Measurements from ENCODE around the gene RELN.
A peak's percentile ranks its signal among the peaks of the same experiment; 100 is the strongest.

Gene RELN

DNA sequence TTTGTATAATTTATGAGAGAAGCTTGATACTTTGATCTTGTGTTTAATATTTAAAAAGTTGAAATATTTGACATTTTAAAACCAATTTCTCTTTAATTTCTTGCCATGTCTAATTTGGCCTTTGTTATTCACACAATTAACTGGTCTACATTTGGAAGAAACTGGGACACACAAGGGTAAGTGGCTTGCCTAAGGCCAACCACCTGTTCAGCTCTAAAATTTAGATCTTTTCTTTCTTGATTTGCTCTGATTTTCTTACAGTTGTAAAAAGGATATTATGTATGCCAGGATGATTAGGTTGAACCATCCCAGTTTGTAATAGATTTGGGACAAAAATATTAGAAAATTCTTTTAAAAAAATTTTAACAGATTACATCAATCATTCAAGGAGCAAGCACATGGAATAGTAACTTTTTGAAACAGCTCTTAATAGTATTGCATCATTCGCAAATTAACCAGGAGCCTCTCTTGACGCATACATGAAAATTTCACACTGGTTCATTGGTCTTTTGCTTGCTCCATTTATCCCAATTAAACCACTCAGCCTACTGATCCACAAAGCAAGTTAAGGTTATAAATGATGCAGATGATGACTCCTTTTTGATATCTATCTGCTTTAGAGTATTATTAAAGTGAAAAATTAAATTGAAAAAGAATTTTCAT, 321.0 kb downstream of the RELN start:
- no peak for DNase-seq

DNA sequence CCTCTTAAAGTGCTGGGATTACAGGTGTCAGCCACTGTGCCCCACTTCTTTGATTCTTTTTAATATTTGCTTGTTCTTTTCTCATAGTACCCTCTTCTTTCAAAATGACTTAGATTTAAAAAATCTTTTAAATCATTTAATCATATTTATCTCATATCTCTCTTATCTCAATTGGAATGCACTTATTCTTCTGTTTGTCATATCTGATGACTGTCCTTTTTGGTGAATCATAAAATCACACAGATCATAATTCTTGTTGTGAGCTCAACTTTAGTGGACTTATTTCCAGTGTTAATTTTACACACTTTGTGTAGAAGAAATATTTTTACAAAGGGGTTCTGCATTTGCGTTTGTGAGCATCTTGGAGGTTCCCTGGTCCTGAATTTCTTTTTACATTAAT, 323.1 kb downstream of the RELN start:
- DNase-seq = no peak

DNA sequence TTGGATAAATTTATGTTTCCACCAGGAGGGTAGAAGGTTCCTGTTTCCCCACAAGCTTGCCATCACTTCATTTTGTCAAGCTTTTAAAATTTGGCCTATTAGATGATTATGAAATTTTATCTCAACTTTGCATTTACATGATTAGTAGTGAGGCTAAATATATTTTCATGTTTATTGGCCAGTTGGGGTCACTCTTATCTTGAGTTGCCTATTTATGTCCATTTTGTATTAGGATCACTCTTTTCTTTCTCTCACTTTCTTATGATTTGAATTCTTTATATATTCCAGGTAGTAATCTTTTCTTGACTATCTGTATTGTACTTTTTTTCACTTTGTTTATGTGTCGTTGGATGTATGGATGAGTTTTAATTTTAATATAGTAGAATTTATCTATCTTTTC, 324.9 kb downstream of the RELN start:
- DNase-seq = no peak

DNA sequence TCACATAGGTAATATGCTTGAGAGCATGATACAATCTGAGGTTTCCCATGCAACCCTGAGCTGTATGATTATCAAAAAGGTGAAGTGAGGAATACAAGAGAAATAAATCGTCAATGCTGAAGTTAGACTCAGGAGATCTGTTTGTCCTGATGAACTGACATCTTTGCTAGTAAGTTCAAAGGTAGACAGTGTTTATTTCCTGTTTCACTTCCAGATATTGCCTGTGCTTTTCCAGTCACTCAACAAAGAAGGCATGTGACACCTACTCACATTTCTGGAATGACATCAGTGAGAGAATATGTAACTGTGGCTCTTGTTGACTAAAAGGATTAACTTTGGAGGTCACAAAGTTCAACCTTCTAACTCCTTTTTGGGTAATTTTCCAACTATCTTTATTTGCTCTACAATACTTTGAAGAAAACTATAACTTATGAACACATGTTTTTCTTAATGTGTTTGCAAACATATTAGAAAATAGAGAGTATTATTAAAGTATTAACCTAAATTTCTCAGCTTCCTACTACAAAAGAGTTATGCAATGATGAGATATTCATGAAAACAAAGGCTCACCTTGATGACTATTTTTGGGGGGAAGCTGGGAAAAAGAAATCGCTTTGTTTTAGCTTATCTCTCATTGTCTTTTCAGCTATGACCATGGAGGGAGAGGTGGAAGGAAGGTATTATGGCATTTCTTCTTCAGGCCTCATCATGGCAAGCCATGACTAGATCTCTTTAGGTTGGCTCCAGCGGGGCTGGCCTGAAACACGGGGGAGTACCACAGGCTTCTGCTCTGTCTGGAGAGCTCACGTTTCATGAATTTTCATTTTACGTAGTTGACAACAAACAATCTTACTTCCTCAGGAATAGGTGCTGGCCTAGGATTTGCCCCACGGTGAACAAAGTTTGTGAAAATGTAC, 328.7 kb downstream of the RELN start:
- no peak for DNase-seq

GRCh38 chr7:103658055-103659005, 331.1 kb downstream of the RELN start:
- no peak for DNase-seq

DNA sequence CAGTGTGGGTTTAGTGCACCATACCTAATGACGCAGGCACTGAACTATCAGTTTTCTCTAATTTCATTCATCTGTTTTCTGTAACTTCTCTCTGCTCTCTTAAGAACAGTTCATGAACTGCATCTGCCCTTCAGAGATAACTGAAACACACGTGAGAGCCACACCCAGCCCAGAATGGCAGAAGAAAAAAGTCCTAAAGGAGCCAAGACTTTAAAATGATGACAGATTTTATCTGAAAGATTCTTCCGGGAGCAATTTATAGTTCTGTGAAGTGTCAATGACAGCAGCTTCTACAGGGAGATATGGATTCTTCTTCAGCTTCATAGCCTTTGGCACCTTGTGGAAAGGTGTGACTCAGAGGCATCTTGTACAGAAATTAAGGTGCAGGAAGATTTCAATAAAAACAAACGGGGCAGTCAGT, 332.0 kb downstream of the RELN start:
- DNase-seq = no peak

DNA sequence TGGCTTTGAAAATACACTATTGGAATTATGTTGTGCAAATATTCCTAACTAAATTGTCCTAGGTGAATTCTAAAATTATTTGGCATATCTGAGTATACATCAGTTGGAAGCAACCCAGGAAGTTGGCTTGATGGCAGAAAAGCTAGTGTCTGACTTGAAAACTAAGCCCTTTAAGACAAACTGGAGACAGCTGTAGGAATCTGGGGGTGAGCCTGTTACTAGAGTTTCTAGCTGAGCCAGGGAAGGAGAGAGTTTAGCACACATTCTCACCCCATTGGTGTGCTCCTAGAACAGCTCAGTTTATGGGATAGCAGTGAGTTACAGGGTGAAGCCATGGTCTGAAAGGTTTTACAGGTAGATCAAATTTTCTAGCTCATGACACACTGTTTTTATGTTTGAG, 333.2 kb downstream of the RELN start:
- DNase-seq = no peak

DNA sequence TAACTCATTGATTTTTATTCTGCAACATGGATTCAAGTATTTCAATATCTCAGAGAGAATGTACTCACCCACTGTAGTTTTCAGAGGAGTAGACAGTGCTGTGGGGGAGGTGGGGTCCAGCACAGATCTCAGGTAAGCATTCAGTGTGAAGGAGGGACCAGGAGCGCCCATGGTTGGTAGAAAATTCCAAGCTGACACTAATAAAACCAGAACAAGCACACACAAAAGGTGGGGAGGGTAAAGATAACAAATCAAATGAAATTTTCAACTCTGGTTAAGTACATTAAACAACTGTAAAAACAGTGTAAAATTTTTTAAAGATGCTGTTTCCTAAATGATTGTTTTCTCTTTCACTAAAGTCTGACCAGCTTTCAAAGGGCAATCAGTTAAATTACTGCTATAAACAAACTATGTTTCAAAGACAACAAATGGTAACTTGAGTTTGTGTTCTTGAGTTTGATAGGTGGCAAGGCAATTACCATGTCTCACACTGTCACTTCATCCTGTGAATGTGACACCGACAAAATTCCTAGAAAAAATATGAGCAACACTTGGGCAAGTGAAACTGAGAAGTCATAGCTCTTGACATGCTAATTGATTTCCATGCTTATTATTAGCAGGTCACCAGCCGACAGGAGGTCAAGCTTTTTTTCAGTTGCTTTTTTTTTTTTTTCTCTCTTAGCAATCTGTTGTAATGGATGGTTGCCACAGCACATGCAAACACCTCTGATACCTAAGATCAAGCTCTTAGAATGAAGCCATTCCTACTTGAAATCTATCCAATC, 337.7 kb downstream of the RELN start:
- no peak for DNase-seq

- no peak for DNase-seq
Measured at GRCh38 chr7:103649052-103649451, 340.4 kb downstream of the RELN start.

DNA sequence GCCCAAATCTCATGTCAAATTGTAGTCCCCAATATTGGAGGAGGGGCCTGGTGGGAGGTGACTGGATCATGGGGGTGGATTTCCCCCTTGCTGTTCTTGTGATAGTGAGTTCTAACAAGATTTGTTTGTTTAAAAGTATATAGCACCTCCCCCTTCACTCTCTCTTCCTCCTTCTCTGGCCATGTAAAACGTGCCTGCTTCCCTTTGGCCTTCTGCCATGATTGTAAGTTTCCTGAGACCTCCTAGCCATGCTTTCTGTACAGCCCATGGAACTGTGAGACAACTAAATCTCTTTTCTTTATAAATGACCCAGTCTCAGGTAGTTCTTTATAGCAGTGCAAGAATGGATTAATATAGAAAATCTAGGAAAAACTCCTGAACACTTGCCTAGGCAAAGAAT, 341.3 kb downstream of the RELN start:
- no peak for DNase-seq

DNA sequence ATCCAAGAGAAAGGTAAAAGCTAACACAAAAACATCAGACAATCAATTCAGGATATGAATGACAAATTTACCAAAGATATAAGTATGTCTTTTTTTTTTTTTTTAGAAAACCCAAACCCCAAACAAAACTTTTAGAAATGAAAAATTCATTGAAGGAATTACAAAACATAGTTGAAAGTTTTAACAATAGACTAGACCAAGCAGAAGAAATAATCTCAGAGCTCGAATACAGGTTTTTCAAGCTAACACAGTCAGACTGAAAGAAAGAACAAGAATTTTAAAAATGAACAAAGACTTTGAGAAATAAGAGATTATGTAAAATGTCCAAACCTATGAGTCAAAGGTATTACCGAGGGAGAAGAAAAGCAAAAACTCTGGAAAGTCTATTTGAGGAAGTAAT, 345.1 kb downstream of the RELN start:
- no peak for DNase-seq

GRCh38 chr7:103640031-103640779, 349.3 kb downstream of the RELN start:
- no peak for DNase-seq

- no peak for DNase-seq
Measured at GRCh38 chr7:103637726-103638125, 351.7 kb downstream of the RELN start.

GRCh38 chr7:103637094-103637493, 352.4 kb downstream of the RELN start:
- peak; percentile 8 for DNase-seq

- no peak for DNase-seq
Measured at GRCh38 chr7:103636153-103636552, 353.3 kb downstream of the RELN start.

GRCh38 chr7:103632972-103633371, 356.5 kb downstream of the RELN start:
- DNase-seq = no peak

DNA sequence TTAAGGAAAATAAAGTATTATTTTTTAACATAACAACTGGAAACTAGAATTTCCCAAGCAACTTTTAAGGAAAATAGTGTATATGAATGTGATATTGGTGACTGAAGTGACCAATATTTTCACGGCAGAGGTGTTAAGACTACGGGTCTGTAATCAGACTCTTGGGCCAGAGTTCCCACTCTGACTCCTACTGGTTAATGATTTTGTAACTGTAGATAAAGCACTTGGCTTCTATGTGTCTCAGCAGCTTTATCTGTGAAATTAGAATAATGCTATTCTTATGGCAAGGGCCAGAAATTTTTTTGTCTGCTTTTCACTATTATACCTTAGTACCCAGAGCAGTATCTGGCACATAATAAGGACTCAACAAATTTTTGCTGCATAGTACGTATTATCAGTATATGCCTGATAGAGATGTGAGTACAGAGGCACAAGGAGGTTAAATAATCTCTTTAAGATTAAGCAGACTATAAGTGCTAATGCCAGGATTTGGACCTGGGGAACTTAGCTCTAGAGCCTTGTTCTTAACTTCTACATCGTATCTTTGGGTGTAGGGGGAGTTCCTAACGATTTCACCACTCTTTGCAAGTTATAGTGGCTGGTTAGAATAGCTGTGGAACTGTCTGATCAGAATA, 357.3 kb downstream of the RELN start:
- no peak for DNase-seq

DNA sequence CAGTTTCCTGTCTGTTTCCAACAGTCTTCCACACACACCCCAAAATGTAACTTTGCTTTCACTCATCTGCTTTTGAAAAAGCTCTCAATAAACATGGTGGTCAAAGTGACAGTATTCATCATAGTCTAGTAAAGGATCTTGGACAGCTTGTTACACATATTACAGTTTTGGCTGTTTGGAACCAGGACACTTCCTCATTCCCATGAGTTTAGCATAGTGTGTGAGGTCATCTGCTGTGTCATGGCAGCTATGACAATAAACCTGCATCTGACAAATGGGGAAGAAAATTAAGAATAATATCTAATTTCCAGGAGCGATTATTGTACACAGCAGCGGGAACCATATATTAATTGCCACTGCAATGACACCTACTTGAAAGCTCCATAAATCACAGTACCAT, 359.1 kb downstream of the RELN start:
- no peak for DNase-seq

DNA sequence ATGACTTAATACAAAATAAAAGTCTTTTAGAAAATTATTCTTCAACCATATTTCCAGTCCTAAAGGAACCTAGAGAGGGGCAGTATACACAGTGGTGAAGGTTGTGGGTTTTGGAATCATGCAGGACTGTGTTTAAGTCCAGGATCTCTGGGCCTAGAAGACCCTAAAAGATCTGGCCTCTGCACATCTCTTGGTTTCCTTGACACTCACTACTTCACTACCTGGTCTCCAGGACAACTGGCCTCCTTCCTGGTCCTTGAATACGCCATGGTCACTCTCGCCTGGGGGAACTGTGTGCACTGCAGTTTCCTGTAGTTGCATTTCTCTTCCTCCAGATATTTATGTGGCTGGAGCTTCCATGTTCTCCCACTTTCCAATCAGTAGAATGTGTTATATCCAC, 360.7 kb downstream of the RELN start:
- no peak for DNase-seq

DNA sequence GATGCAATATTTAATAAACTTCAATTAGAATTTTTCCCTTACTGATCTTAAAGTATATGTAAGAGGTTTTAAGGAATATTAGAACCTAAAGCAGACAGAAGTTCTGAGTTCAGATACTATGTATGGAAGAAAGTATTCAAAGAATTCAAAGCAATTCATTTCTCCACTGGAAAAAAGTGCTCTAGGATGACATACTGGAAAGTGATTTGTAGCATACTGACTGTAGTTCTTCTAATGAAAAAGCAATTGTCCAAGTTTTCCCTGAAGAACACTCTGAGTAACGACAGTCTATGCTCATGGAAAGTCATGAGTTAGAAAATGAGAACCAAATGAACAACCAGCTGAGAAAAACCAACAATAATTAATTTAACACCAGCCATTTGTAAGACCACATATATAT, 362.7 kb downstream of the RELN start:
- no peak for DNase-seq

- DNase-seq = no peak
Measured at GRCh38 chr7:103622274-103622673, 367.2 kb downstream of the RELN start.
